Neural cell (in vitro differentiated cells): Measurements from ENCODE around the gene SLC41A1. TPM values are rescaled to one million over a fixed set of nuclear protein-coding genes. Genes with fewer than 3 reads are reported as not detected.

Source experiments
- H2AFZ ChIP-seq: fragments of 200-600, 300-800 bp; sonication (generic), shearing (Covaris generic); 2 replicates; pipeline ENCODE4 v1.6.0; 2014; ENCODE audit warnings: low read depth, mild to moderate bottlenecking, antibody characterized with exemption, low read length, moderate library complexity
- H3F3A ChIP-seq: fragments of 200-600 bp; shearing (Covaris generic); 2 replicates; pipeline ENCODE4 v1.6.1; 2016; ENCODE audit warnings: mild to moderate bottlenecking, moderate library complexity, mixed read lengths, antibody characterized with exemption, low read length; ENCODE audit not compliant: insufficient read depth, poor library complexity, severe bottlenecking
- H3K27ac ChIP-seq: fragments of 200-600, 300-800 bp; sonication (generic), shearing (Covaris generic); 2 replicates; pipeline ENCODE4 v1.5.1; 2014; ENCODE audit warnings: mild to moderate bottlenecking, low read length, moderate library complexity
- H3K27me3 ChIP-seq: fragments of 300-800, 200-600 bp; sonication (generic), shearing (Covaris generic); 2 replicates; pipeline ENCODE4 v1.6.0; 2014; ENCODE audit warnings: mild to moderate bottlenecking, low read depth, low read length, moderate library complexity; ENCODE audit not compliant: insufficient read depth
- H3K36me3 ChIP-seq: fragments of 300-800, 200-600 bp; sonication (generic), shearing (Covaris generic); 2 replicates; pipeline ENCODE4 v1.5.1; 2014; ENCODE audit warnings: mild to moderate bottlenecking, antibody characterized with exemption, low read length, moderate library complexity; ENCODE audit not compliant: insufficient read depth
- H3K4me2 ChIP-seq: fragments of 300-800, 200-600 bp; sonication (generic), shearing (Covaris generic); 2 replicates; pipeline ENCODE4 v1.6.0; 2014; ENCODE audit warnings: mild to moderate bottlenecking, low read length
- H3K4me3 ChIP-seq: fragments of 300-800, 200-600 bp; sonication (generic), shearing (Covaris generic); 2 replicates; pipeline ENCODE4 v1.5.1; 2014; ENCODE audit warnings: mild to moderate bottlenecking, low read length, moderate library complexity
- H3K79me2 ChIP-seq: fragments of 200-600 bp; shearing (Covaris generic); replicated peaks from 2 replicates; pipeline ENCODE4 v1.6.0; 2014; ENCODE audit warnings: mild to moderate bottlenecking, low read length, moderate library complexity; ENCODE audit not compliant: insufficient read depth
- H3K9ac ChIP-seq: fragments of 300-800, 200-600 bp; sonication (generic), shearing (Covaris generic); 2 replicates; pipeline ENCODE4 v1.6.1; 2016; ENCODE audit warnings: mild to moderate bottlenecking, low read length, mixed read lengths
- H3K9me2 ChIP-seq: fragments of 200-600 bp; shearing (Covaris generic); 2 replicates; pipeline ENCODE4 v1.6.1; 2016; ENCODE audit warnings: mild to moderate bottlenecking, low read length, mixed read lengths; ENCODE audit not compliant: insufficient read depth
- H3K9me3 ChIP-seq: fragments of 200-600, 300-800 bp; sonication (generic), shearing (Covaris generic); 2 replicates; pipeline ENCODE4 v1.6.1; 2016; ENCODE audit warnings: mild to moderate bottlenecking, mixed run types, low read length, moderate library complexity, mixed read lengths
- H4K20me1 ChIP-seq: fragments of 200-600 bp; shearing (Covaris generic); 2 replicates; pipeline ENCODE4 v1.6.1; 2016; ENCODE audit warnings: mild to moderate bottlenecking, mixed run types; ENCODE audit not compliant: insufficient read depth
- EP300 ChIP-seq: fragments of 450-650 bp; conservative IDR thresholded peaks from 2 replicates; pipeline ENCODE4 v1.6.1; 2014; ENCODE audit warnings: antibody characterized with exemption, mild to moderate bottlenecking, moderate library complexity; ENCODE audit not compliant: poor library complexity, severe bottlenecking
- EZH2 ChIP-seq: fragments of 200-600, 300-800 bp; shearing (Covaris generic), sonication (generic); IDR thresholded peaks from 2 replicates; pipeline ENCODE4 v1.6.1; 2014; ENCODE audit warnings: antibody characterized with exemption, low read length, borderline replicate concordance, mild to moderate bottlenecking; ENCODE audit not compliant: insufficient read depth, poor library complexity, severe bottlenecking
- MXI1 ChIP-seq: fragments of 450-650 bp; conservative IDR thresholded peaks from 2 replicates; pipeline ENCODE4 v1.6.1; 2014; ENCODE audit warnings: antibody characterized with exemption, mild to moderate bottlenecking; ENCODE audit not compliant: poor library complexity, severe bottlenecking
- POLR2AphosphoS5 ChIP-seq: IDR thresholded peaks from 2 replicates; pipeline ENCODE4 v1.6.1; 2012
- RAD21 ChIP-seq: fragments of 450-650 bp; conservative IDR thresholded peaks from 2 replicates; pipeline ENCODE4 v1.6.1; 2014; ENCODE audit warnings: antibody characterized with exemption, mild to moderate bottlenecking, moderate library complexity
- SMC3 ChIP-seq: fragments of 450-650 bp; conservative IDR thresholded peaks from 2 replicates; pipeline ENCODE4 v1.6.1; 2014; ENCODE audit warnings: antibody characterized with exemption, mild to moderate bottlenecking, moderate library complexity; ENCODE audit not compliant: poor library complexity
- TAF1 ChIP-seq: IDR thresholded peaks from 2 replicates; pipeline ENCODE4 v1.6.1; 2012; ENCODE audit warnings: low read depth
- polyA plus RNA-seq: library from polyadenylated mRNA; depleted of rRNA; stranded (reverse); fragments of >200 nt; gene quantifications from 2 replicates; pipeline ENCODE4 v1.2.3, GENCODE V29; 2014
- TF ChIP-seq, protein P1 (sequence below): fragments of 450-650 bp; IDR thresholded peaks from 2 replicates; pipeline ENCODE4 v1.5.1; 2014; ENCODE audit warnings: antibody characterized with exemption, mild to moderate bottlenecking, moderate library complexity; ENCODE audit not compliant: poor library complexity, severe bottlenecking
- TF ChIP-seq, protein P2 (sequence below): IDR thresholded peaks from 2 replicates; pipeline ENCODE4 v1.6.1; 2012; ENCODE audit warnings: borderline replicate concordance

The SLC41A1 gene
- polyA plus RNA-seq, 1 donor from 2014 or later, result 4.2 TPM

DNA sequence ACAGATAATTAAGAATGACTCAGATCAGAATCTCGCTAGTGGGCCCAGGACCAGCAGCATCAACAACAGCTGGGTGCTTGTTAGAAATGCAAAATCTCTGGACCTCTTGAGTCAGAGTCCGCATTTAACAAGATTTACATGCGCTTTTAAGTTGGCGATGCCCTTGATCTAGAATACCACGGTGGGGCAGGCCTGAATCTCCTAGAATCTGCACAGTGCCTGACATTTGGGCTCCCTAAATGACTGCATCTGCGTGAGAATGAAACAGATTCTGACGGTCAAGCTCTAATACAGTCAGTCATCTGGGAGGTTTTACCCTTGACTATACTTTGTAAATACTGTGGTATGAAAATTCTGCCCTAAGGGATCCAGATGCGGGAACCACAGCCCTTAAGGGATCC is 20.5 kb downstream of the SLC41A1 start:
- Histone ChIP-seq H3K4me2 (no peak overlapping the region), H3K27ac (no peak overlapping the region)

DNA sequence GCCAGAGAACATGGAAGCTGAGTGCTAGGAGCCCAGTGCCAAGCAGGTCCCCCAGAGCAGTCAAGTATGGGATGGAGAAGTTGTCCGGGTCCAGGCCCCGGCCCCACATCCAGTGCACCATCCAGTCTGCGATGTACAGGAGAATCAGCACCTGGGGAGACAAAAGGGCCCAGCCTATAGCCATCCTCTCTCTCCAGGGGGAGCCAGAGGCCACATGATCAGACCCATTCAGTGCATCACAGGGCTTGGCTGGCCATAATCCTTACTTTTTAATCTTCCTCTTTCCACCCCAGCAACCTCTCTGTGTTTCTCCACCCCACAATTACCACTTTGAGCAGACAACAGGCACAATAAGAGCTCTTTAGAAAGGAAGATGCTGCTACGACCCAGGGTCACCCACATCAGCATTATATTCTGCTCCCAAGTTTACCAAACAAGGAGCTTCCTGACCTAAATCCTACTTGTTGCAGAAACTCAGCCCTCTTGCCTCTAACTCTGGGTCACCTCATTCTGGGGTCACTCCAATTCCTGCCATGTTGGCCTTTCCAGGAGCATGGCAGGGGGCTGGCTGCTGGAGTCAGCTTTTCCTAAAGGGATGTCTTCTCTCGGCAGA is 21.3 kb downstream of the SLC41A1 start:
- no peaks in the 10 kb centered on the region for H3K9me3 ChIP-seq
- no peaks in the 10 kb centered on the region for H3K79me2 ChIP-seq
- H3K9me2 ChIP-seq, result no peaks in the 10 kb centered on the region
- H3K36me3 ChIP-seq, result peaks cover 7% of the 10 kb centered on the region
- H3K4me2 ChIP-seq, result no peak overlapping the region
- no peaks in the 10 kb centered on the region for H3K27me3 ChIP-seq
- no peak overlapping the region for H3K9ac ChIP-seq
- no peak overlapping the region for H3K4me3 ChIP-seq
- no peaks in the 10 kb centered on the region for H3F3A ChIP-seq
- no peak overlapping the region for H2AFZ ChIP-seq
- H3K27ac ChIP-seq, result no peak overlapping the region
- no peaks in the 10 kb centered on the region for H4K20me1 ChIP-seq
- TF ChIP-seq TAF1 (no peak), MXI1 (no peak), SMC3 (peak; percentile 74), RAD21 (peak; percentile 76), EP300 (no peak), EZH2 (no peak), POLR2AphosphoS5 (no peak)
- TF ChIP-seq, protein P1, sequence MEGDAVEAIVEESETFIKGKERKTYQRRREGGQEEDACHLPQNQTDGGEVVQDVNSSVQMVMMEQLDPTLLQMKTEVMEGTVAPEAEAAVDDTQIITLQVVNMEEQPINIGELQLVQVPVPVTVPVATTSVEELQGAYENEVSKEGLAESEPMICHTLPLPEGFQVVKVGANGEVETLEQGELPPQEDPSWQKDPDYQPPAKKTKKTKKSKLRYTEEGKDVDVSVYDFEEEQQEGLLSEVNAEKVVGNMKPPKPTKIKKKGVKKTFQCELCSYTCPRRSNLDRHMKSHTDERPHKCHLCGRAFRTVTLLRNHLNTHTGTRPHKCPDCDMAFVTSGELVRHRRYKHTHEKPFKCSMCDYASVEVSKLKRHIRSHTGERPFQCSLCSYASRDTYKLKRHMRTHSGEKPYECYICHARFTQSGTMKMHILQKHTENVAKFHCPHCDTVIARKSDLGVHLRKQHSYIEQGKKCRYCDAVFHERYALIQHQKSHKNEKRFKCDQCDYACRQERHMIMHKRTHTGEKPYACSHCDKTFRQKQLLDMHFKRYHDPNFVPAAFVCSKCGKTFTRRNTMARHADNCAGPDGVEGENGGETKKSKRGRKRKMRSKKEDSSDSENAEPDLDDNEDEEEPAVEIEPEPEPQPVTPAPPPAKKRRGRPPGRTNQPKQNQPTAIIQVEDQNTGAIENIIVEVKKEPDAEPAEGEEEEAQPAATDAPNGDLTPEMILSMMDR, result peak; percentile 71
- TF ChIP-seq, protein P2, sequence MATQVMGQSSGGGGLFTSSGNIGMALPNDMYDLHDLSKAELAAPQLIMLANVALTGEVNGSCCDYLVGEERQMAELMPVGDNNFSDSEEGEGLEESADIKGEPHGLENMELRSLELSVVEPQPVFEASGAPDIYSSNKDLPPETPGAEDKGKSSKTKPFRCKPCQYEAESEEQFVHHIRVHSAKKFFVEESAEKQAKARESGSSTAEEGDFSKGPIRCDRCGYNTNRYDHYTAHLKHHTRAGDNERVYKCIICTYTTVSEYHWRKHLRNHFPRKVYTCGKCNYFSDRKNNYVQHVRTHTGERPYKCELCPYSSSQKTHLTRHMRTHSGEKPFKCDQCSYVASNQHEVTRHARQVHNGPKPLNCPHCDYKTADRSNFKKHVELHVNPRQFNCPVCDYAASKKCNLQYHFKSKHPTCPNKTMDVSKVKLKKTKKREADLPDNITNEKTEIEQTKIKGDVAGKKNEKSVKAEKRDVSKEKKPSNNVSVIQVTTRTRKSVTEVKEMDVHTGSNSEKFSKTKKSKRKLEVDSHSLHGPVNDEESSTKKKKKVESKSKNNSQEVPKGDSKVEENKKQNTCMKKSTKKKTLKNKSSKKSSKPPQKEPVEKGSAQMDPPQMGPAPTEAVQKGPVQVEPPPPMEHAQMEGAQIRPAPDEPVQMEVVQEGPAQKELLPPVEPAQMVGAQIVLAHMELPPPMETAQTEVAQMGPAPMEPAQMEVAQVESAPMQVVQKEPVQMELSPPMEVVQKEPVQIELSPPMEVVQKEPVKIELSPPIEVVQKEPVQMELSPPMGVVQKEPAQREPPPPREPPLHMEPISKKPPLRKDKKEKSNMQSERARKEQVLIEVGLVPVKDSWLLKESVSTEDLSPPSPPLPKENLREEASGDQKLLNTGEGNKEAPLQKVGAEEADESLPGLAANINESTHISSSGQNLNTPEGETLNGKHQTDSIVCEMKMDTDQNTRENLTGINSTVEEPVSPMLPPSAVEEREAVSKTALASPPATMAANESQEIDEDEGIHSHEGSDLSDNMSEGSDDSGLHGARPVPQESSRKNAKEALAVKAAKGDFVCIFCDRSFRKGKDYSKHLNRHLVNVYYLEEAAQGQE, result no peak

More for the DNA sequence above, 20.5 kb downstream of the SLC41A1 start:
- no peaks in the 10 kb centered on the region for H3K9me2 ChIP-seq
- H4K20me1 ChIP-seq, result no peaks in the 10 kb centered on the region
- H3K9ac ChIP-seq, result no peak overlapping the region
- H3F3A ChIP-seq, result no peaks in the 10 kb centered on the region
- TF ChIP-seq RAD21 (no peak), TAF1 (no peak), EZH2 (no peak), POLR2AphosphoS5 (no peak), SMC3 (no peak), MXI1 (no peak), EP300 (no peak)
- TF ChIP-seq, protein P2, result no peak
- TF ChIP-seq, protein P1, result no peak
- H3K9me3 ChIP-seq, result no peaks in the 10 kb centered on the region
- H2AFZ ChIP-seq, result no peak overlapping the region
- H3K79me2 ChIP-seq, result no peaks in the 10 kb centered on the region
- no peak overlapping the region for H3K4me3 ChIP-seq
- no peaks in the 10 kb centered on the region for H3K27me3 ChIP-seq
- H3K36me3 ChIP-seq, result peaks cover 7% of the 10 kb centered on the region
